Measurements from ENCODE around the gene EHMT1. TPM values are rescaled to one million over a fixed set of nuclear protein-coding genes. Genes with fewer than 3 reads are reported as not detected.

Gene EHMT1
- total and polyA plus RNA-seq, 2 experiments from 2014 or later, result 162 to 177 TPM

DNA sequence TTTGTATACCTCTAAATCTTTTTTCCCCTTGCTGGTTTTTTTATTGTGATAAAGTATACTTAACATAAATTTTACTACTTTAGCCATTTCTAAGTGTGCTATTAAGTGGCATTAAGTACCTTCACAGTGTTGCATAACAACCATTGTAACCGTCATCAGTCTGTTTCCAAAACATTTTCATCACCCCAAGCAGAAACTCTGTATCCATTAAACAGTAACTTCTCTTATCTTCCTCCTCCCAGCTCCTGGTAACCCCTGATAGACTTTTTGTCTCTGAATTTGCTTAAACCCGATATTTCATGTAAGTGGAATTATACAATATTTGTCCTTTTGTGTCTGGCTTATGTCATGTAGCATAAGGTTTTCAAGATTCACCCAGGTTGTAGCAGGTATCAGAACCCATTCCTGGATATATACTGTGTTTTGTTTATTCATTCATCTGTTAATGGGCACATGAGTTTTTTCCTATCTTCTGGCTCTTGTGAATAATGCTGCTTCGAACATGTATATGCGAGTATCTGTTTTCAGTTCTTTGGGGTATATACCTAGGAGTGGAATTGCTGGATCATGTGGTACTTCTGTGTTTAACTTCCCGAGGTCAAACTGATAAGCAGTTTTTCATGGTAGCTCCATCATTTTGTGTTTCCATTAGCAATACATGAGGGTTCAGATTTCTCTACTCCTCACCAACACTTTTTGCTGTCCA is 66.4 kb downstream of the EHMT1 start:
- Mint-ChIP-seq H3K4me1 (peaks cover 74% of the 10 kb centered on the region), H3K27ac (no peak overlapping the region), H3K4me3 (no peak overlapping the region), H3K9me3 (no peaks in the 10 kb centered on the region; the same call in 2 of the 3 replicates), H3K36me3 (ENCODE audit: low read depth) (peaks cover 9% of the 10 kb centered on the region; the same call in 1 of the 3 replicates), H3K27me3 (ENCODE audit: insufficient read depth, low read depth, poor library complexity) (peaks cover 6% of the 10 kb centered on the region)
- peaks cover 6% of the 10 kb centered on the region for H3F3A ChIP-seq (replicated peaks; ENCODE audit: low read depth)
- no peak overlapping the region for H3K4me2 ChIP-seq
- ATAC-seq, result no peak
- peaks cover 22% of the 10 kb centered on the region for H4K20me1 ChIP-seq (replicated peaks; ENCODE audit: insufficient read depth)
- DNase-seq (ENCODE audit: low spot score), result no peak
- 0 out of 2 replicates have a peak overlapping the region, but pooled peaks have one; percentile 64 for H3K27ac ChIP-seq (ENCODE audit: low read depth)
- H3K4me3 ChIP-seq, result no peak overlapping the region
- H3K9me2 ChIP-seq (ENCODE audit: insufficient read depth), result no peaks in the 10 kb centered on the region
- H3K79me2 ChIP-seq (replicated peaks; ENCODE audit: insufficient read depth), result peaks cover 100% of the 10 kb centered on the region
- H2AFZ ChIP-seq, result no peak overlapping the region
- H3K4me1 ChIP-seq (ENCODE audit: insufficient read depth), result peaks cover 85% of the 10 kb centered on the region
- H3K27me3 ChIP-seq (ENCODE audit: insufficient read depth), result no peaks in the 10 kb centered on the region
- no peaks in the 10 kb centered on the region for H3K36me3 ChIP-seq (ENCODE audit: insufficient read depth)
- TF ChIP-seq, protein P1, sequence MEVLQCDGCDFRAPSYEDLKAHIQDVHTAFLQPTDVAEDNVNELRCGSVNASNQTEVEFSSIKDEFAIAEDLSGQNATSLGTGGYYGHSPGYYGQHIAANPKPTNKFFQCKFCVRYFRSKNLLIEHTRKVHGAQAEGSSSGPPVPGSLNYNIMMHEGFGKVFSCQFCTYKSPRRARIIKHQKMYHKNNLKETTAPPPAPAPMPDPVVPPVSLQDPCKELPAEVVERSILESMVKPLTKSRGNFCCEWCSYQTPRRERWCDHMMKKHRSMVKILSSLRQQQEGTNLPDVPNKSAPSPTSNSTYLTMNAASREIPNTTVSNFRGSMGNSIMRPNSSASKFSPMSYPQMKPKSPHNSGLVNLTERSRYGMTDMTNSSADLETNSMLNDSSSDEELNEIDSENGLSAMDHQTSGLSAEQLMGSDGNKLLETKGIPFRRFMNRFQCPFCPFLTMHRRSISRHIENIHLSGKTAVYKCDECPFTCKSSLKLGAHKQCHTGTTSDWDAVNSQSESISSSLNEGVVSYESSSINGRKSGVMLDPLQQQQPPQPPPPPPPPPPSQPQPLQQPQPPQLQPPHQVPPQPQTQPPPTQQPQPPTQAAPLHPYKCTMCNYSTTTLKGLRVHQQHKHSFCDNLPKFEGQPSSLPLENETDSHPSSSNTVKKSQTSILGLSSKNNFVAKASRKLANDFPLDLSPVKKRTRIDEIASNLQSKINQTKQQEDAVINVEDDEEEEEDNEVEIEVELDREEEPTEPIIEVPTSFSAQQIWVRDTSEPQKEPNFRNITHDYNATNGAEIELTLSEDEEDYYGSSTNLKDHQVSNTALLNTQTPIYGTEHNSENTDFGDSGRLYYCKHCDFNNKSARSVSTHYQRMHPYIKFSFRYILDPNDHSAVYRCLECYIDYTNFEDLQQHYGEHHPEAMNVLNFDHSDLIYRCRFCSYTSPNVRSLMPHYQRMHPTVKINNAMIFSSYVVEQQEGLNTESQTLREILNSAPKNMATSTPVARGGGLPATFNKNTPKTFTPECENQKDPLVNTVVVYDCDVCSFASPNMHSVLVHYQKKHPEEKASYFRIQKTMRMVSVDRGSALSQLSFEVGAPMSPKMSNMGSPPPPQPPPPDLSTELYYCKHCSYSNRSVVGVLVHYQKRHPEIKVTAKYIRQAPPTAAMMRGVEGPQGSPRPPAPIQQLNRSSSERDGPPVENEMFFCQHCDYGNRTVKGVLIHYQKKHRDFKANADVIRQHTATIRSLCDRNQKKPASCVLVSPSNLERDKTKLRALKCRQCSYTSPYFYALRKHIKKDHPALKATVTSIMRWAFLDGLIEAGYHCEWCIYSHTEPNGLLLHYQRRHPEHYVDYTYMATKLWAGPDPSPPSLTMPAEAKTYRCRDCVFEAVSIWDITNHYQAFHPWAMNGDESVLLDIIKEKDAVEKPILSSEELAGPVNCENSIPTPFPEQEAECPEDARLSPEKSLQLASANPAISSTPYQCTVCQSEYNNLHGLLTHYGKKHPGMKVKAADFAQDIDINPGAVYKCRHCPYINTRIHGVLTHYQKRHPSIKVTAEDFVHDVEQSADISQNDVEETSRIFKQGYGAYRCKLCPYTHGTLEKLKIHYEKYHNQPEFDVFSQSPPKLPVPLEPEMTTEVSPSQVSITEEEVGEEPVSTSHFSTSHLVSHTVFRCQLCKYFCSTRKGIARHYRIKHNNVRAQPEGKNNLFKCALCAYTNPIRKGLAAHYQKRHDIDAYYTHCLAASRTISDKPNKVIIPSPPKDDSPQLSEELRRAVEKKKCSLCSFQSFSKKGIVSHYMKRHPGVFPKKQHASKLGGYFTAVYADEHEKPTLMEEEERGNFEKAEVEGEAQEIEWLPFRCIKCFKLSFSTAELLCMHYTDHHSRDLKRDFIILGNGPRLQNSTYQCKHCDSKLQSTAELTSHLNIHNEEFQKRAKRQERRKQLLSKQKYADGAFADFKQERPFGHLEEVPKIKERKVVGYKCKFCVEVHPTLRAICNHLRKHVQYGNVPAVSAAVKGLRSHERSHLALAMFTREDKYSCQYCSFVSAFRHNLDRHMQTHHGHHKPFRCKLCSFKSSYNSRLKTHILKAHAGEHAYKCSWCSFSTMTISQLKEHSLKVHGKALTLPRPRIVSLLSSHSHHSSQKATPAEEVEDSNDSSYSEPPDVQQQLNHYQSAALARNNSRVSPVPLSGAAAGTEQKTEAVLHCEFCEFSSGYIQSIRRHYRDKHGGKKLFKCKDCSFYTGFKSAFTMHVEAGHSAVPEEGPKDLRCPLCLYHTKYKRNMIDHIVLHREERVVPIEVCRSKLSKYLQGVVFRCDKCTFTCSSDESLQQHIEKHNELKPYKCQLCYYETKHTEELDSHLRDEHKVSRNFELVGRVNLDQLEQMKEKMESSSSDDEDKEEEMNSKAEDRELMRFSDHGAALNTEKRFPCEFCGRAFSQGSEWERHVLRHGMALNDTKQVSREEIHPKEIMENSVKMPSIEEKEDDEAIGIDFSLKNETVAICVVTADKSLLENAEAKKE (CRISPR knock-in tag; IDR thresholded peaks at IDR 0.05), result no peak

DNA sequence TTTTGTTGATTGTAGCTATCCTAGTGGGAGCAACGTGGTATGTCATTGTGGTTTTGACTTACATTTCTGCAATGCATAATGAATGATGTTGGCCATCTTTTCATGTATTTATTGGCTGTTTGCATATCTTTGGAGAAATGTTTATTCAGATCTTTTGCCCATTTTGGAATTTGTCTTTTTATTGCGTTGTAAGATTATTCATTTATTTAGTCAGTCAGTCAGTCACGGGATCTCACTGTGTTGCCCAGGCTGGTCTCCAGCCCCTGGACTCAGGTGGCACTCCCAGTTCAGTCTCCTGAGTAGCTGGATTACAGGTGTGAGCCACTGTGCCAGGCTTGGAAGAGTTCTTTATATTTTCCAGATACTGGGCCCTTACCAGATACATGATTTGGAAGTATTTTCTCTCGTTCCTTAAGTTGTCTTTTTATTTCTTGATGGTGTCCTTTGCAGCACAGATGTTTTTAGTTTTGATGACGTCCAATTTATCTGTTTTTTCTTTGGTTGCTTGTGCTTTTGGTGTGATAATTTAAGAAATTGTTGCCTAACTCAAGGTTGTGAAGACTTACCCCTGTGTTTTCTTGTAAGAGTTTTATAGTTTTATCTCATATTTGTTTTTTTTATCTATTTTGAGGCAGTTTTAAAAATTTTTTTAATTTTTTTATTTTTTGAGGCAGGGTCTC is 67.1 kb downstream of the EHMT1 start:
- ATAC-seq (no peak), DNase-seq (ENCODE audit: low spot score) (no peak)
- no peaks in the 10 kb centered on the region; the same call in 2 of the 3 replicates for H3K9me3 Mint-ChIP-seq
- TF ChIP-seq ZNF114 (CRISPR knock-in tag; IDR thresholded peaks at IDR 0.05) (no peak), EZH2phosphoT487 (IDR thresholded peaks at IDR 0.05; ENCODE audit: unreplicated experiment) (no peak), ETS1 (IDR thresholded peaks at IDR 0.05) (no peak), STAT1 (IDR thresholded peaks at IDR 0.05; ENCODE audit: unreplicated experiment) (no peak)
- no peak overlapping the region for H3K4me3 Mint-ChIP-seq
- peaks cover 6% of the 10 kb centered on the region for H3K27me3 Mint-ChIP-seq (ENCODE audit: insufficient read depth, low read depth, poor library complexity)
- H3K4me1 ChIP-seq (ENCODE audit: insufficient read depth), result peaks cover 80% of the 10 kb centered on the region
- H4K20me1 ChIP-seq (replicated peaks; ENCODE audit: insufficient read depth), result peaks cover 22% of the 10 kb centered on the region
- H3K4me2 ChIP-seq, result no peak overlapping the region
- H3K9me2 ChIP-seq (ENCODE audit: insufficient read depth), result no peaks in the 10 kb centered on the region
- no peak overlapping the region for H3K4me3 ChIP-seq
- peaks cover 71% of the 10 kb centered on the region for H3K4me1 Mint-ChIP-seq
- H3K27ac Mint-ChIP-seq, result no peak overlapping the region
- peaks cover 7% of the 10 kb centered on the region; the same call in 1 of the 3 replicates for H3K36me3 Mint-ChIP-seq (ENCODE audit: low read depth)
- no peaks in the 10 kb centered on the region for H3K36me3 ChIP-seq (ENCODE audit: insufficient read depth)
- peak overlapping the region; percentile 64; the same call in 1 of the 2 replicates for H3K27ac ChIP-seq (ENCODE audit: low read depth)
- no peaks in the 10 kb centered on the region for H3K27me3 ChIP-seq (ENCODE audit: insufficient read depth)
- peaks cover 100% of the 10 kb centered on the region for H3K79me2 ChIP-seq (replicated peaks; ENCODE audit: insufficient read depth)
- H3F3A ChIP-seq (replicated peaks; ENCODE audit: low read depth), result no peaks in the 10 kb centered on the region
- no peak overlapping the region for H2AFZ ChIP-seq
